ENCODE data around the gene PDZD8.

PDZD8 gene

GRCh38 chr10:117419921-117420320 lies 44.7 kb upstream of the PDZD8 start:
- peaks cover 0 to 9% of the 10 kb centered on the region in 2 donors for H3K27me3 ChIP-seq
- intact Hi-C loops (cut with DNase I; ENCODE audit: low total_unique reads) = no loop called here
- no peak for TF ChIP-seq CTCF (IDR thresholded peaks at IDR 0.05)
- peaks cover 0 to 5% (median 4%) of the 10 kb centered on the region in 3 donors for H3K9me3 ChIP-seq
- H3K4me3 ChIP-seq = no peak overlapping the region
- no peak for DNase-seq
- no peaks in the 10 kb centered on the region for H3K4me1 ChIP-seq
- H3K36me3 ChIP-seq = no peaks in the 10 kb centered on the region
- H3K27ac ChIP-seq = no peak overlapping the region

- intact Hi-C loops (cut with DNase I; ENCODE audit: low total_unique reads) = no loop called here
- TF ChIP-seq CTCF (IDR thresholded peaks at IDR 0.05) = no peak
These were observed 43.9 kb upstream of the PDZD8 start for GRCh38 chr10:117419159-117419558.

GRCh38 chr10:117418121-117418520 lies 42.9 kb upstream of the PDZD8 start:
- Histone ChIP-seq H3K4me3 (no peak overlapping the region), H3K9me3 (peaks cover 0 to 5% (median 4%) of the 10 kb centered on the region in 3 donors), H3K27ac (no peak overlapping the region), H3K36me3 (no peaks in the 10 kb centered on the region), H3K27me3 (peaks cover 0 to 14% of the 10 kb centered on the region in 2 donors), H3K4me1 (no peaks in the 10 kb centered on the region)
- intact Hi-C loops (cut with DNase I; ENCODE audit: low total_unique reads) = no loop called here
- TF ChIP-seq CTCF (IDR thresholded peaks at IDR 0.05) = no peak
- DNase-seq = no peak

More at GRCh38 chr10:117419159-117419558, 43.9 kb upstream of the PDZD8 start:
- H3K9me3 ChIP-seq = peaks cover 0 to 5% (median 4%) of the 10 kb centered on the region in 3 donors
- no peaks in the 10 kb centered on the region for H3K36me3 ChIP-seq
- H3K4me3 ChIP-seq = no peak overlapping the region
- peaks cover 0 to 9% of the 10 kb centered on the region in 2 donors for H3K27me3 ChIP-seq
- no peak for DNase-seq
- no peaks in the 10 kb centered on the region for H3K4me1 ChIP-seq
- no peak overlapping the region for H3K27ac ChIP-seq

GRCh38 chr10:117417196-117417595 lies 42.0 kb upstream of the PDZD8 start:
- no peak overlapping the region for H3K4me3 ChIP-seq
- peaks cover 0 to 14% of the 10 kb centered on the region in 2 donors for H3K27me3 ChIP-seq
- intact Hi-C loops (cut with DNase I; ENCODE audit: low total_unique reads) = no loop called here
- no peak overlapping the region for H3K27ac ChIP-seq
- H3K9me3 ChIP-seq = peaks cover 0 to 5% (median 4%) of the 10 kb centered on the region in 3 donors
- no peak for TF ChIP-seq CTCF (IDR thresholded peaks at IDR 0.05)
- H3K36me3 ChIP-seq = no peaks in the 10 kb centered on the region
- H3K4me1 ChIP-seq = no peaks in the 10 kb centered on the region
- no peak for DNase-seq

GRCh38 chr10:117413928-117414618 lies 38.8 kb upstream of the PDZD8 start:
- DNase-seq = no peak
- no peak for TF ChIP-seq CTCF (IDR thresholded peaks at IDR 0.05)
- intact Hi-C loops (cut with DNase I; ENCODE audit: low total_unique reads) = no loop called here
- Histone ChIP-seq H3K27ac (no peak overlapping the region), H3K9me3 (no peaks in the 10 kb centered on the region), H3K27me3 (peaks cover 0 to 14% of the 10 kb centered on the region in 2 donors), H3K4me1 (no peaks in the 10 kb centered on the region), H3K36me3 (no peaks in the 10 kb centered on the region), H3K4me3 (no peak overlapping the region)
